Central memory CD8-positive, alpha-beta T cell (primary cell): Measurements from ENCODE around the gene XCL2.
"Not testable (repeated sequence)": the region's sequence is repeated elsewhere in the genome, so short reads cannot be mapped to it uniquely, and the experiment has no call there.

Experiments
- ATAC-seq: fragments of 150-1000 bp; cut with Tn5 transposase; replicated peaks from 2 replicates; pipeline ENCODE4 v1.10.0; 2022; ENCODE audit warnings: mild to moderate bottlenecking, moderate FRiP score, moderate number of reproducible peaks; ENCODE audit not compliant: poor library complexity, severe bottlenecking; ENCODE audit errors: extremely low read depth
- DNase-seq, 2 donors: peaks; one replicate each; pipeline ENCODE4 v3.0.0; 2021; ENCODE audit warnings: low spot score in 2 of 2
- H3K27ac Mint-ChIP-seq: one replicate; pipeline ENCODE4 v1.8.0; 2022; ENCODE audit warnings: low read depth, mild to moderate bottlenecking, moderate library complexity, mixed read lengths
- H3K27me3 Mint-ChIP-seq: one replicate; pipeline ENCODE4 v1.8.0; 2022; ENCODE audit warnings: mixed read lengths
- H3K36me3 Mint-ChIP-seq: one replicate; pipeline ENCODE4 v1.8.0; 2022; ENCODE audit warnings: mild to moderate bottlenecking, moderate library complexity, mixed read lengths; ENCODE audit not compliant: insufficient read depth
- H3K4me1 Mint-ChIP-seq: one replicate; pipeline ENCODE4 v1.8.0; 2022; ENCODE audit warnings: mixed read lengths
- H3K4me3 Mint-ChIP-seq: one replicate; pipeline ENCODE4 v1.8.0; 2022; ENCODE audit warnings: mild to moderate bottlenecking, moderate library complexity, mixed read lengths
- H3K9me3 Mint-ChIP-seq: one replicate; pipeline ENCODE4 v1.8.0; 2022; ENCODE audit warnings: mixed read lengths

The XCL2 gene

DNA sequence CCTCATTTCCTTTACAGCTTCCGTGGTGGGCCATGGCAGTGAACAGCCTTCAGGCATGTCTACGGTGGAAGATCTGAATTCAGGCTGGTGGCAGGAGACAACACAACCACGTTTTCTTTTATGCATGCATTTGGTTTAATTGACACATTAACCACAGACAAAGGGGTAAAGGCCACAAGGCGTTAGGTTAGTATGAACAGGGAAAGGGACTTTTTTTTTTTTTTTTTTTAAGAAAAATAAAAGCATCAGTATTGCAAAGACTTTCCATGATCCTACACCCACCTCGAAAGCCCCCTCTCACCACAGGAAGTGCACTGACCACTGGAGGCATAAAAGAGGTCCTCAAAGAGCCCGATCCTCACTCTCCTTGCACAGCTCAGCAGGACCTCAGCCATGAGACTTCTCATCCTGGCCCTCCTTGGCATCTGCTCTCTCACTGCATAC is 32.5 kb upstream of the XCL2 start, which contains the start of gene XCL1:
Gene XCL1 (plus strand): TSS at position 361 of the 444 bp plus-strand sequence. CDS start 33 bp downstream, at position 394.
- peak; percentile 87 for ATAC-seq
- Mint-ChIP-seq H3K4me3 (peak within 1 kb of the TSS; percentile 70), H3K4me1 (peaks cover 51% of the 10 kb centered on the region)
- not testable (repeated sequence) for H3K36me3 Mint-ChIP-seq, H3K9me3 Mint-ChIP-seq, H3K27me3 Mint-ChIP-seq, H3K27ac Mint-ChIP-seq, DNase-seq

DNA sequence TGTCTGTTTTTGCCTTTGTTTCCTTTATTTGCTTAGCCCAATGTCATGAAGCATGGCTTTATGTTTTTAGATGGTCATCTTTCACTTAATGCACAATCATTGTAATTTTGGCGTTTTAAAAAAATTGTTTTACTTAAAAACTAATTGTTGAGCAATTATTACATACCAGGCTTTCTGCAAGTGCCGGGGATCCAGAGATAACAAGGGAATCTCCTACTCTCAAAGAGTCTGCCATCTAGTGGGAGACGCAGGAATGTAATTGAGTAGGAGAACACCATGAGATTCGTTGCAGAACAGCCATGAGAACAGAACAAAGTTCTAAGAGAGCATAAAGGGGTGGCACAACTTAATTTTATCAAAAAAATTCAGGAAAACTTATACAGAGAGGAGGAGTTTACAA is 30.4 kb upstream of the XCL2 start:
- Mint-ChIP-seq H3K27ac (peak overlapping the region; percentile 27), H3K4me1 (peaks cover 48% of the 10 kb centered on the region), H3K4me3 (peak overlapping the region; percentile 30)
- not testable (repeated sequence) for DNase-seq, H3K36me3 Mint-ChIP-seq, H3K9me3 Mint-ChIP-seq, H3K27me3 Mint-ChIP-seq, ATAC-seq

DNA sequence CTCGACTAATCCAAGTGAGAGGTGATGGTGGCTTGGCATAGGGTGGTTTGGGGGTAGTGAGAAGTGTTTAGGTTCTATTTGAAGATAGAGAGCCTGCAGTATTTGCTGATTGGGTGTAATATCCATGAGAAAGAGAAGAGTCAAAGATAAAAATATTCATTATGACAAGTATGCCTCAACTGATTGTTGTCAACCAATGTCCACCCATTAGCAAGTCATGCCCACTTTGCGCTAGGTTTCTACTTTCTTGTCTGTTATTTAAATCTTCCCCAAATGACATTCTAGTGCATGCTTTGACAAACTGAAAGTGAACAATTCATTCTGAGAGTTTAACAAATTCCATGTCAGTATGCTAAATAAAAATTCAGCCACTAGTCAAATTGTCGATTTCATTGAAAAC is 28.8 kb upstream of the XCL2 start:
- H3K4me1 Mint-ChIP-seq = peaks cover 32% of the 10 kb centered on the region
- H3K4me3 Mint-ChIP-seq = no peak overlapping the region
- no peak for DNase-seq
- no peaks in the 10 kb centered on the region for H3K9me3 Mint-ChIP-seq
- ATAC-seq = no peak
- H3K27ac Mint-ChIP-seq = no peak overlapping the region
- H3K36me3 Mint-ChIP-seq = no peaks in the 10 kb centered on the region
- no peaks in the 10 kb centered on the region for H3K27me3 Mint-ChIP-seq

DNA sequence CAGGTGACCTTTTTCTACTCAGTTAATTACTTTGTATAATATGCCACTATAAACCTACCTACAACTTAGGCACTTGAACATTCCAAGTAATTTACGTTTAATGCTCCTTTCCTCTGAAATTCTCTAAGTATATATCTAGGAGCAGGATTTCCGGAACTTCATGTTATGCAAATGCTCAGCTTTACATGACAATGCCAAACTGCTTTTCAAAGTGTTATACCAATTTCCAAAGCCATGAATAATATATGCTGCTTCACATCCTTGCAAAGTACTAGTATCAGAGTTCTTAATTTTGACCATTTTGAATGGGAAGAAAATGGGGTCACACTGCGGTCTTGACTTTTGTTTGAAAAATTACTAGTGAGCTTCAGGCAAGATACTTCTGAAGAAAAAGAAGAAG is 26.9 kb upstream of the XCL2 start:
- DNase-seq (no peak), ATAC-seq (no peak)
- Mint-ChIP-seq H3K27me3 (no peaks in the 10 kb centered on the region), H3K9me3 (no peaks in the 10 kb centered on the region), H3K4me3 (no peak overlapping the region), H3K27ac (no peak overlapping the region), H3K4me1 (peaks cover 24% of the 10 kb centered on the region), H3K36me3 (no peaks in the 10 kb centered on the region)

DNA sequence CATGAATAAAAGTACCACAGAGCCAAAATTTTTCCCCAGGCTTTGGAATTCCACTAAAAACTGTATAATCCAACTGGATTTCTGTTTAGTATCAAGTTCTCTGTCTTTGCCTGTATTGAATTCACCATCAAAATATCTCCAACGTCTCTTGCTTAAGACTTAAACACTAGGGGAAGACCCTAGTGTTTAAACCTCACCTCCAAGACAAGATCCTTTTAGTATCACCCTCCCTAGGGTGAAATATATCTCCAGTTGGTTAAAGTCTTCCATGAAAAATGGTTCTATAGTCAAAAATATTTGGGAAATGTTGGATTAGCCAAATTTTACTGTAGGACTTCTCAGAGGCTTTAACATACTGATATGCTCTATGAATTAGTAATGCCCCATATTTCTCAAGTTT is 24.5 kb upstream of the XCL2 start:
- Mint-ChIP-seq H3K27ac (no peak overlapping the region), H3K4me3 (no peak overlapping the region), H3K36me3 (no peaks in the 10 kb centered on the region), H3K27me3 (no peaks in the 10 kb centered on the region), H3K4me1 (peaks cover 7% of the 10 kb centered on the region), H3K9me3 (no peaks in the 10 kb centered on the region)
- DNase-seq = no peak
- ATAC-seq = no peak

DNA sequence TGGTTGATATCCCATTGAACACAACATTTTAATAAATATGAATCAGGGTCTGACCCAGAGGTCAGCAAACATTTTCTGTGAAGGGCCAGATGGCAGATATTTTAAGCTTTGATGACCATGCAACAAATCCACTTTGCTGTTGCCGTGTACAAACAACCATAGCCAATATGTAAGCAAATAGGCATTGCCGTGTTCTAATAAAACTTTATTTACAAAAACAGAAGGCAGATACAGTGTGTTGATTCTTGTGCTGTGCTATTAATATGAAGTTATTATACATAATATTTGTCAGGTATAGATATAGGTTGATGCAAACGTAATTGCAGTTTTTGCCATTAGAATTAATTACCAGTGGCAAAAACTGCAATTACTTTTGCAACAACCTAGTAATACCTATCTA is 23.8 kb upstream of the XCL2 start:
- H3K27ac Mint-ChIP-seq = no peak overlapping the region
- ATAC-seq (no peak), DNase-seq (no peak)
- H3K4me1 Mint-ChIP-seq = peaks cover 7% of the 10 kb centered on the region
- H3K36me3 Mint-ChIP-seq = no peaks in the 10 kb centered on the region
- no peak overlapping the region for H3K4me3 Mint-ChIP-seq
- peaks cover 4% of the 10 kb centered on the region for H3K9me3 Mint-ChIP-seq
- H3K27me3 Mint-ChIP-seq = no peaks in the 10 kb centered on the region

DNA sequence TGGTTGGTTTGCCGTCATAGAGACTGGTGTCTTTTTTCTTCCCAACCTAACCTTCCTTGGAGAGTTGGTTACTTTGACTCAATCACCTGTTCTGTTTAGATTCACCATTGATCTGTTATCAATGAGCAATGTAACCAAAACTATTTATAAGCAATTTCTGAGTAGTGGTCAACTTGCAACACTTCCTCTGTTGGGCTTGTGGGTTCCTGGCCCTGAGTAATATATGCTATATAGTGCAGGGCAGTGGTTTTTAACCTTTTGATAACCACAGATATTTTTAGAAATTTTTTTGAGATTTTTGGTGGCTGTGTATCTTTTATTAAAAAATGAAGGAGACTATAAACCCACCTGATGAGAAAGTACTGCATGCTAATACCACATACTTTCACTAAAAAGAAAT is 23.2 kb upstream of the XCL2 start:
- ATAC-seq = no peak
- H3K9me3 Mint-ChIP-seq = peaks cover 5% of the 10 kb centered on the region
- H3K36me3 Mint-ChIP-seq = no peaks in the 10 kb centered on the region
- H3K27ac Mint-ChIP-seq = no peak overlapping the region
- peaks cover 1% of the 10 kb centered on the region for H3K4me1 Mint-ChIP-seq
- H3K27me3 Mint-ChIP-seq = no peaks in the 10 kb centered on the region
- H3K4me3 Mint-ChIP-seq = no peak overlapping the region
- DNase-seq = no peak

DNA sequence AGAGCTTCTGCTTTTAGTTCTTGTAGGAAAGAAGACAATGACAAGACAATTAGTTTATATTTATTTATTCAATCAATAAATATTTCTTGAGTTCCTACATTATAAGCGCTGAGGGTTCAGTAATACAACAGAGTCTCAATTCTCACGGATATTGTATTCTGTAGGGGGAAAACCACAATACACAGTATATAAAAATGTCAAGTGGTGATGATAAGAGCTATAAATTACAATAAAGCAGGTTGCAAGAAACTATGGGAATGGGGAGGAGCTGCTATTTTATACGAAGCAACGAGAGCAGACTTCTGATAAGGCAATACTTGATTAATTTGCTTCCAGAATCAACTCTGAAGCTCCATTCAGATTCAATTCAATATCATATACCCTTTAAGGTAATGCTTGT is 22.0 kb upstream of the XCL2 start:
- H3K4me3 Mint-ChIP-seq = no peak overlapping the region
- no peak for ATAC-seq

DNA sequence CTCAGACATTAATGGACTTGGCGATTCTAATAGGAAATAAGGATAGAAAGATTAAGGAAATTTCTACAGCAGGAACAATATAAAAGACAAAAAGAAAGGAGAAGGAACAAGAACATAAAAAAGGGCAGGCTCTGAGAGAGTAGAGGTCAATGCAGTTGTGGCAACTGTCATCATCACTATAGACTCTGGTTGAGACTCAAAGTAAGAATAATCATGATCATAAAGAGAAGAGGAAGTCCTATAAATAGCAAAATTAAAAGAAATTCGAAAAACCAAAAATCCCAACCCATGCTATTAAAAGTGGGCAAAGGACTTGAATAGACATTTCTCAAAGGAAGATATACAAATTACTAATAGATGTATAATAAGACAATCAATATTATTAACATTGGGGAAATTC is 18.2 kb upstream of the XCL2 start:
- no peak for ATAC-seq
- H3K9me3 Mint-ChIP-seq = peaks cover 5% of the 10 kb centered on the region
- no peaks in the 10 kb centered on the region for H3K27me3 Mint-ChIP-seq
- no peak for DNase-seq
- H3K4me1 Mint-ChIP-seq = peaks cover 16% of the 10 kb centered on the region
- peaks cover 3% of the 10 kb centered on the region for H3K36me3 Mint-ChIP-seq
- H3K4me3 Mint-ChIP-seq = no peak overlapping the region
- no peak overlapping the region for H3K27ac Mint-ChIP-seq

More for the DNA sequence above, 22.0 kb upstream of the XCL2 start:
- no peak for DNase-seq
- H3K27ac Mint-ChIP-seq = no peak overlapping the region
- H3K9me3 Mint-ChIP-seq = peaks cover 5% of the 10 kb centered on the region
- H3K27me3 Mint-ChIP-seq = no peaks in the 10 kb centered on the region
- peaks cover 5% of the 10 kb centered on the region for H3K4me1 Mint-ChIP-seq
- H3K36me3 Mint-ChIP-seq = no peaks in the 10 kb centered on the region

DNA sequence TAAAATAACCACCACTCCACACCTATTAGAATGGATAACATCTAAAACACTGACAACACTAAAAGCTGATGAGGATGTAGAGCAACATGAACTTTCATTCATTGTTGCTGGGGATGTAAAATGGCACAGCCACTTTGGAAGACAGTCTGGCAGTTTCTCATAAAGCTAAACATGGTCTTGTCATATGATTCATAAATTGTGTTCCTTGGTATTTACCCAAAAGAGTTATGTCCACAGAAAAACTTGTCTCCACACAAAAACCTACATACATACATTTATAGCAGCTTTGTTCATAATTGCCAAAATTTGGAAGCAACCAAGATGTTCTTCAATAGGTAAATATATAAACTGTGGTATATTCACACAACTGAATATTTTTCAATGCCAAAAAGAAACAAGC is 16.6 kb upstream of the XCL2 start:
- peaks cover 5% of the 10 kb centered on the region for H3K9me3 Mint-ChIP-seq
- H3K27ac Mint-ChIP-seq = no peak overlapping the region
- peaks cover 32% of the 10 kb centered on the region for H3K4me1 Mint-ChIP-seq
- H3K36me3 Mint-ChIP-seq = peaks cover 3% of the 10 kb centered on the region
- H3K4me3 Mint-ChIP-seq = no peak overlapping the region
- H3K27me3 Mint-ChIP-seq = no peaks in the 10 kb centered on the region
- ATAC-seq (no peak), DNase-seq (no peak)

DNA sequence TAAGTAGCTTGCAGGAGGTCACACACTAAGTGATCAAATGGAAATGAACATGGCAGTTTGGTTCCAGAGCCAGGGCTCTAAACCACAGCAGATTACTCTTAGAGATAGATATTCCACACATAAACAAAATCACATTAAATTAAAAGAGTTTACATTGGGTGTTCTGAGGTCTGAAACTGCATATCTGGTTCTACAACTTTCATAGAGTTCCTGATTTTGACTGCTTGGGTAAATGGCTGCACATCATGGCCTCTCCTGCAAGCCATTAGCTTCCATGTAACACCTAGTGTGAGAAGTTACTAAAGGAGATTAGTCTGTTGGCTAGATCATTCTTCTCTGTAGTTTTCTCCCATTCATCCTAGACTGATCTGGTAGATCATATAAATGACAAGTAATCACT is 12.8 kb upstream of the XCL2 start:
- no peak for DNase-seq
- Mint-ChIP-seq H3K27ac (peak overlapping the region; percentile 89), H3K9me3 (no peaks in the 10 kb centered on the region), H3K36me3 (peaks cover 3% of the 10 kb centered on the region), H3K27me3 (no peaks in the 10 kb centered on the region), H3K4me1 (peaks cover 64% of the 10 kb centered on the region), H3K4me3 (no peak overlapping the region)
- ATAC-seq = no peak

DNA sequence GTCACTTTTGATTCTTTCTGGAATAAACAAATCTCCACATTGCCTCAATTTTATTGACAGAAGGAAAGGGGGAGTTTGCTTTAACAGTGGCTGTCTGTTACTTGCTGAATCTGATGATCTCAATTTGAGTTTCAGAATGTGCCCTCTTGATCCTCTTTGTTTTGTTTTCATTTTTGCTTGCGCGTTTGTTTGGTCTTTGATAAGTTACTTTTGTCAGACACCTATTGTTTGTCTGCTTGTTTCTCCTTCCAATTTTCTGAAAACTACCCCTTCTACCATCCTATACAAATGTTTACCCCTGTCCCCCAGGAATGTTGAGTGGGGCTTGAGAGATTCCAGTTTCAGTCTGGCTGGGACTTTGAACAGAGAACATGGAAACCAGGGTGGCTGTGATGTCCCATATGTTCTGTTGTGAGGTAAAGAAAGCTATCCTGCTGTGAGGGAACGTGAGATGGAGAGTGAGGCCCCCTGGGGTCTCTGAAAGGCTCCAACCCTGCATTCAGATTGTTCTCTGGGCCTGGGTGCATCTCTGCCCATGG is 11.8 kb upstream of the XCL2 start:
- Mint-ChIP-seq H3K4me1 (peaks cover 66% of the 10 kb centered on the region), H3K27ac (peak overlapping the region; percentile 89), H3K4me3 (peak overlapping the region; percentile 47), H3K9me3 (no peaks in the 10 kb centered on the region), H3K36me3 (peaks cover 3% of the 10 kb centered on the region), H3K27me3 (no peaks in the 10 kb centered on the region)
- ATAC-seq (no peak), DNase-seq (no peak)

DNA sequence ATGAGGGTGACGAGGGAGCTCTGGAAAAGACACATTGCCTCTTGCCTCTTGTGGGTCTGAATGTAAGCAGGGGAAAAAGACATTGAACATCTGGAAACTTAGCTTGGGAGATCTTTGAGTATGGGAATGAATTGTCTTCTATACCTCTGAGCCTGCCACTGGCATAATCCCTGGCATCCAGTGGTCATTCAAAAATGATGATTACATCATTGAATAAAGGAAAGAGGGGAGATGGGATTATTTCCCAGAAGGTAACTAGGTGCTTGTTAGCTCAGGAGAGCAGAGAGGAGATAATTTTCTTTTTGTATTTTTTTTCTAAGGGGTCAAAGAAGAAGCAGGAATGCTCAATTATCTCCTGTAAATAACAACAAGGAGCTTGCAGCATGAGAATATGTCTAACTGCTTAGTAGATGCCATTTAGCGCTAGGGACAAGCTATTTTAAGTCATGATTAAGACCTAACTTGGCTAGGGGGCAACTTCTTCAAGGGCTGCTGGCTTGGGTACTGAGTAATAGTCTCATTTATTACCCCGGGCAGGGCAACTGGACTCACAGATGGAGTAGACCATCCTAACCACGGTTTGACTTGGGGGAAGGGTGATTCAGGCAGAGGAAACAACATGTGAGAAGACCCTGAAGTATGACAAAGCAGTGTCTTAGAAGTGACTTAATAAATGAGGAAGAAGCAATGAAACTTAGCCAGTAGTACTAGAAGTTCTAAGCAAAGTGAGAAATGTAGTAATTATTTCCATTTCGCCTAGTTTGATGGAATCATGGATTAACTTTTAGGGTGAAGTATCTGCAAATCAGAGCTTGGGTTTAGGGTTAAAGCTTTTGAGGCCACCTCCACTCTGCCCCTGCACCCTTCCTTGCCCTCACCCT is 11.0 kb upstream of the XCL2 start:
- no peak for DNase-seq
- Mint-ChIP-seq H3K4me3 (peak overlapping the region; percentile 47), H3K9me3 (no peaks in the 10 kb centered on the region), H3K36me3 (peaks cover 3% of the 10 kb centered on the region), H3K27me3 (no peaks in the 10 kb centered on the region), H3K4me1 (peaks cover 66% of the 10 kb centered on the region), H3K27ac (peak overlapping the region; percentile 89)
- no peak for ATAC-seq
